ENCODE data around the gene HMCN2. TPM values are rescaled to one million over a fixed set of nuclear protein-coding genes. Genes with fewer than 3 reads are reported as not detected.

HMCN2 gene
- total and polyA plus RNA-seq, 2 of the 4 experiments (the other 2 are of a cell fraction), result 0.02 TPM; not detected in 1

- H2AK9ac ChIP-seq (replicated peaks; ENCODE audit: low read depth, low read length, poor library complexity), result no peak overlapping the region
- no peaks in the 10 kb centered on the region for H4K20me1 ChIP-seq (ENCODE audit: insufficient read depth, low read length)
- CTCF ChIA-PET, result interaction anchor here (0.6 to 1.8 kb wide), 2 partner anchors 10 to 360 kb away, joined by 5 read pairs; no protein-coding TSS in a partner anchor
- intact Hi-C loops (cut with micrococcal nuclease), result no loop called here
- in situ Hi-C loops (cut with MboI; ENCODE audit: low sequenced_read_pairs), result no loop called here
- H4K5ac ChIP-seq (ENCODE audit: low read depth, low read length), result no peak overlapping the region
- H3K79me1 ChIP-seq (ENCODE audit: low read depth in 1 of 2, low read length in 2 of 2), result no peaks in the 10 kb centered on the region
- H3K4me1 ChIP-seq (ENCODE audit: control insufficient read depth, insufficient read depth, low read length), result peaks cover 3% of the 10 kb centered on the region; the same call in 1 of the 2 replicates
- POLR2A ChIA-PET (ENCODE audit: unreplicated experiment), result no interaction called here
- no peak overlapping the region for H2BK20ac ChIP-seq (ENCODE audit: low read depth, low read length)
- no peaks in the 10 kb centered on the region; the same call in 1 of the 2 replicates for H3K9me3 ChIP-seq (ENCODE audit: control insufficient read depth, insufficient read depth, low read length)
- H2BK5ac ChIP-seq (ENCODE audit: low read depth, low read length, poor library complexity, severe bottlenecking), result no peak overlapping the region
- WGBS, 2 experiments (ENCODE audit: extremely low coverage in 2 of 2, insufficient read length in 1 of 2), result 0% methylated on average over 1 of the region's 4 CpGs; no CpG with 5 or more reads in 1 of the 2 experiments
- H3K4me3 ChIP-seq (ENCODE audit: insufficient read depth, low read depth, low read length), result no peak overlapping the region
- DNase-seq (no peak), ATAC-seq (ENCODE audit: low read depth) (no peak)
- dilution Hi-C loops (cut with HindIII; ENCODE audit: low sequenced_read_pairs, unreplicated experiment), result no loop called here
- H3K27me3 ChIP-seq (ENCODE audit: control insufficient read depth, insufficient read depth, low read length), result peaks cover 70% of the 10 kb centered on the region
- no peak overlapping the region for H2BK15ac ChIP-seq (ENCODE audit: low read depth, low read length)
- no TSS peak for BruUV-seq (replicated peaks)
- H3K14ac ChIP-seq (replicated peaks; ENCODE audit: low read depth, low read length), result no peak overlapping the region
- peaks cover 3% of the 10 kb centered on the region for H3K9me1 ChIP-seq (ENCODE audit: insufficient read depth, low read length)
- no peak for TF ChIP-seq MXI1 (IDR thresholded peaks at IDR 0.05; ENCODE audit: borderline replicate concordance, low read depth, low read length)
- no peak for TF ChIP-seq FOS (IDR thresholded peaks at IDR 0.05; ENCODE audit: low read depth, low read length)
- H3K18ac ChIP-seq (ENCODE audit: low read depth, low read length), result no peak overlapping the region
- H4K8ac ChIP-seq (ENCODE audit: low read depth in 2 of 2, low read length in 2 of 2), result no peak overlapping the region
- H3K4me2 ChIP-seq (ENCODE audit: low read depth, low read length), result no peak overlapping the region
- no peak overlapping the region for H2AK5ac ChIP-seq (ENCODE audit: low read depth, low read length)
- no peak overlapping the region for H3K9ac ChIP-seq (ENCODE audit: low read depth, low read length)
- no peak overlapping the region for H3K27ac ChIP-seq (ENCODE audit: insufficient read depth, low read length)
- H3K36me3 ChIP-seq (ENCODE audit: control insufficient read depth, insufficient read depth, low read length), result no peaks in the 10 kb centered on the region
- no peak overlapping the region for H3K23ac ChIP-seq (ENCODE audit: low read depth, low read length)
- H3K56ac ChIP-seq (ENCODE audit: extremely low read depth, insufficient read depth, low read length), result no peak overlapping the region
- no peak overlapping the region for H4K91ac ChIP-seq (ENCODE audit: insufficient read depth, low read depth, low read length)
- H2BK120ac ChIP-seq (ENCODE audit: low read depth, low read length), result no peak overlapping the region
- H3K4ac ChIP-seq (ENCODE audit: low read depth, low read length), result no peak overlapping the region
- H2AFZ ChIP-seq (replicated peaks; ENCODE audit: low read length, poor library complexity), result no peak overlapping the region
Measured at GRCh38 chr9:130283539-130284248, 18.1 kb downstream of the HMCN2 start.
